D341Med (cell line): ENCODE results near the gene MRPL54.
A peak's percentile ranks its signal among the peaks of the same experiment; 100 is the strongest.

Source experiments
- DNase-seq: peaks from one replicate; pipeline ENCODE4 v3.0.0; 2012; ENCODE audit warnings: low spot score

Gene MRPL54

GRCh38 chr19:3770136-3770999 lies 7.9 kb downstream of the MRPL54 start:
- DNase-seq = peak; percentile 50

GRCh38 chr19:3771000-3771905 lies 8.8 kb downstream of the MRPL54 start:
- DNase-seq = no peak

- peak; percentile 76 for DNase-seq
These were observed 9.5 kb downstream of the MRPL54 start, which contains the start of gene RAX2 for GRCh38 chr19:3771906-3772455. Gene RAX2 (minus strand): TSS chr19:3772228. CDS start chr19:3771742, 486 bp downstream.

- DNase-seq = no peak
These were observed 11.5 kb downstream of the MRPL54 start for GRCh38 chr19:3773814-3774515.

- DNase-seq = no peak
These were observed 12.3 kb downstream of the MRPL54 start for GRCh38 chr19:3774621-3775373.

GRCh38 chr19:3775374-3775711 lies 12.9 kb downstream of the MRPL54 start:
- no peak for DNase-seq

- DNase-seq = no peak
These were observed 13.3 kb downstream of the MRPL54 start for GRCh38 chr19:3775831-3776230.

- no peak for DNase-seq
These were observed 14.1 kb downstream of the MRPL54 start for GRCh38 chr19:3776479-3777040.

GRCh38 chr19:3778104-3778867 lies 15.8 kb downstream of the MRPL54 start:
- DNase-seq = no peak

GRCh38 chr19:3778899-3779723 lies 16.6 kb downstream of the MRPL54 start:
- DNase-seq = peak; percentile 40

GRCh38 chr19:3780786-3781304 lies 18.4 kb downstream of the MRPL54 start:
- no peak for DNase-seq

- DNase-seq = no peak
These were observed 19.1 kb downstream of the MRPL54 start for GRCh38 chr19:3781603-3782002.

- DNase-seq = no peak
These were observed 19.8 kb downstream of the MRPL54 start for GRCh38 chr19:3782330-3782729.

GRCh38 chr19:3782903-3783302 lies 20.4 kb downstream of the MRPL54 start:
- no peak for DNase-seq

- peak; percentile 63 for DNase-seq
These were observed 21.4 kb downstream of the MRPL54 start for GRCh38 chr19:3783660-3784584.

- peak; percentile 43 for DNase-seq
These were observed 22.3 kb downstream of the MRPL54 start for GRCh38 chr19:3784607-3785450.

- peak; percentile 60 for DNase-seq
These were observed 23.0 kb downstream of the MRPL54 start for GRCh38 chr19:3785451-3785937.
